Peyer's patch (tissue), 4 donors: ENCODE data around the gene COMMD7. TPM values are rescaled to one million over a fixed set of nuclear protein-coding genes. Genes with fewer than 3 reads are reported as not detected.

ENCODE experiments used
- DNase-seq, 3 donors: peaks; one replicate each; pipeline ENCODE4 v3.0.0-alpha.2; 2017 to 2019
- H3K27ac ChIP-seq, 4 donors: fragments of 200-600 bp; sonication (generic); one replicate each; pipeline ENCODE4 v1.5.1; 2016 to 2019
- H3K27me3 ChIP-seq, 2 donors: fragments of 200-600 bp; sonication (generic); one replicate each; pipeline ENCODE4 v1.5.1; 2019
- H3K36me3 ChIP-seq, 3 donors: fragments of 200-600 bp; sonication (generic); one replicate each; pipeline ENCODE4 v1.5.1; 2016 to 2019
- H3K4me1 ChIP-seq, 4 donors: fragments of 200-600 bp; sonication (generic); one replicate each; pipeline ENCODE4 v1.5.1; 2016 to 2019
- H3K4me3 ChIP-seq, 4 donors: fragments of 200-600 bp; sonication (generic); 1 replicate in 3 of 4; 2 replicates in 1 of 4; pipeline ENCODE4 v1.5.1; 2016 to 2019; ENCODE audit warnings: mild to moderate bottlenecking in 1 of 4
- H3K9me3 ChIP-seq, 4 donors: fragments of 200-600 bp; sonication (generic); one replicate each; pipeline ENCODE4 v1.5.1; 2016 to 2019; ENCODE audit warnings: mild to moderate bottlenecking in 1 of 4
- POLR2A ChIP-seq, 2 donors: fragments of 450-650 bp; IDR thresholded peaks; one replicate each; pipeline ENCODE4 v1.5.1; 2017; ENCODE audit warnings: antibody characterized with exemption in 2 of 2, mild to moderate bottlenecking in 2 of 2, moderate library complexity in 2 of 2
- total RNA-seq, 4 donors: library from RNA; depleted of rRNA; stranded (reverse); fragments of >200 nt; gene quantifications; one replicate each; pipeline ENCODE4 v1.1.0, GENCODE V29; 2016
- TF ChIP-seq, protein P1 (sequence below), 6 experiments: fragments of 450-650 bp in 4 of 6; fragments of 200-600 bp in 2 of 6; sonication (generic) in 1 of 6; IDR thresholded peaks; one replicate each; pipeline ENCODE4 v1.5.1; 2017 to 2019; ENCODE audit warnings: antibody characterized with exemption in 6 of 6, mild to moderate bottlenecking in 3 of 6, moderate library complexity in 1 of 6

Gene COMMD7
- total RNA-seq, 4 donors from 2014 or later: 7.9 to 16.3 (median 10.5) TPM

- no peak for DNase-seq
- Histone ChIP-seq H3K36me3 (no peaks in the 10 kb centered on the region), H3K27me3 (no peaks in the 10 kb centered on the region), H3K9me3 (no peaks in the 10 kb centered on the region), H3K4me1 (no peaks in the 10 kb centered on the region), H3K4me3 (no peak overlapping the region), H3K27ac (no peak overlapping the region)
- TF ChIP-seq POLR2A (IDR thresholded peaks at IDR 0.05): no peak
- TF ChIP-seq, protein P1, sequence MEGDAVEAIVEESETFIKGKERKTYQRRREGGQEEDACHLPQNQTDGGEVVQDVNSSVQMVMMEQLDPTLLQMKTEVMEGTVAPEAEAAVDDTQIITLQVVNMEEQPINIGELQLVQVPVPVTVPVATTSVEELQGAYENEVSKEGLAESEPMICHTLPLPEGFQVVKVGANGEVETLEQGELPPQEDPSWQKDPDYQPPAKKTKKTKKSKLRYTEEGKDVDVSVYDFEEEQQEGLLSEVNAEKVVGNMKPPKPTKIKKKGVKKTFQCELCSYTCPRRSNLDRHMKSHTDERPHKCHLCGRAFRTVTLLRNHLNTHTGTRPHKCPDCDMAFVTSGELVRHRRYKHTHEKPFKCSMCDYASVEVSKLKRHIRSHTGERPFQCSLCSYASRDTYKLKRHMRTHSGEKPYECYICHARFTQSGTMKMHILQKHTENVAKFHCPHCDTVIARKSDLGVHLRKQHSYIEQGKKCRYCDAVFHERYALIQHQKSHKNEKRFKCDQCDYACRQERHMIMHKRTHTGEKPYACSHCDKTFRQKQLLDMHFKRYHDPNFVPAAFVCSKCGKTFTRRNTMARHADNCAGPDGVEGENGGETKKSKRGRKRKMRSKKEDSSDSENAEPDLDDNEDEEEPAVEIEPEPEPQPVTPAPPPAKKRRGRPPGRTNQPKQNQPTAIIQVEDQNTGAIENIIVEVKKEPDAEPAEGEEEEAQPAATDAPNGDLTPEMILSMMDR (IDR thresholded peaks at IDR 0.05): no peak
Measured at GRCh38 chr20:32787168-32787567, 43.9 kb upstream of the COMMD7 start.

DNA sequence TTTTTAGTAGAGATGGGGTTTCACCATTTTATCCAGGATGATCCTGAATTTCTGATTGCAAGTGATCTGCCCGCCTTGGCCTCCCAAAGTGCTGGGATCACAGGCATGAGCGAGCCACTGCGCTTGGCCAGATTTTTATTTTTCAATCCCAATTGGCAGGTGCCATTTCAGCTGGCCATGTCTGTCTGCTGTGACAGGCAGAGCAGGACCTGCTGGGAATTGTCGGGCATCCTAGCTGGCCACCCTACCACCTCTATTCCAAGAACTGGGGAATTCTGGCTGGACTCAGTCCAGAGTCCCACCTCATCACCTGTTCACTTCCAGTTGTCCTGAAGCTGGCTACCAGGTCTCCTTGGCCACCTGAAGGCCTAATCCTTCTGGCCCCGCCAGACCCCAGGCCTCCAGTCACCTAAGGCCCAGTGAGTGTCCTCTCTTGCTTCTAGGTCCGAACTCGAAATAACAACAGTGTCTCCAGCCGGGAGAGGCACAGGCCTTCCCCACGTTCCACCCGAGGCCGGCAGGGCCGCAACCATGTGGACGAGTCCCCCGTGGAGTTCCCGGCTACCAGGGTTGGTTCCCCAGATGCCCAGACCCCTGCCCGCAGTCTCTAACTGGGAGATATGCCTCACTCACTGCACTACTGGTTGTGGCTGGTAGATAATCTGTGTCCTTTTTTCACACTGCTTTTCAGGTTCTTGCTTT is 42.9 kb upstream of the COMMD7 start:
- H3K27ac ChIP-seq: no peak overlapping the region
- TF ChIP-seq, protein P1 (IDR thresholded peaks at IDR 0.05): no peak
- no peak for TF ChIP-seq POLR2A (IDR thresholded peaks at IDR 0.05)
- H3K27me3 ChIP-seq: no peaks in the 10 kb centered on the region

GRCh38 chr20:32784369-32785080 is 41.3 kb upstream of the COMMD7 start:
- no peak for DNase-seq

More for the DNA sequence above, 42.9 kb upstream of the COMMD7 start:
- no peak for DNase-seq
- no peaks in the 10 kb centered on the region for H3K4me1 ChIP-seq
- H3K4me3 ChIP-seq: no peak overlapping the region
- no peaks in the 10 kb centered on the region for H3K36me3 ChIP-seq
- no peaks in the 10 kb centered on the region for H3K9me3 ChIP-seq

DNA sequence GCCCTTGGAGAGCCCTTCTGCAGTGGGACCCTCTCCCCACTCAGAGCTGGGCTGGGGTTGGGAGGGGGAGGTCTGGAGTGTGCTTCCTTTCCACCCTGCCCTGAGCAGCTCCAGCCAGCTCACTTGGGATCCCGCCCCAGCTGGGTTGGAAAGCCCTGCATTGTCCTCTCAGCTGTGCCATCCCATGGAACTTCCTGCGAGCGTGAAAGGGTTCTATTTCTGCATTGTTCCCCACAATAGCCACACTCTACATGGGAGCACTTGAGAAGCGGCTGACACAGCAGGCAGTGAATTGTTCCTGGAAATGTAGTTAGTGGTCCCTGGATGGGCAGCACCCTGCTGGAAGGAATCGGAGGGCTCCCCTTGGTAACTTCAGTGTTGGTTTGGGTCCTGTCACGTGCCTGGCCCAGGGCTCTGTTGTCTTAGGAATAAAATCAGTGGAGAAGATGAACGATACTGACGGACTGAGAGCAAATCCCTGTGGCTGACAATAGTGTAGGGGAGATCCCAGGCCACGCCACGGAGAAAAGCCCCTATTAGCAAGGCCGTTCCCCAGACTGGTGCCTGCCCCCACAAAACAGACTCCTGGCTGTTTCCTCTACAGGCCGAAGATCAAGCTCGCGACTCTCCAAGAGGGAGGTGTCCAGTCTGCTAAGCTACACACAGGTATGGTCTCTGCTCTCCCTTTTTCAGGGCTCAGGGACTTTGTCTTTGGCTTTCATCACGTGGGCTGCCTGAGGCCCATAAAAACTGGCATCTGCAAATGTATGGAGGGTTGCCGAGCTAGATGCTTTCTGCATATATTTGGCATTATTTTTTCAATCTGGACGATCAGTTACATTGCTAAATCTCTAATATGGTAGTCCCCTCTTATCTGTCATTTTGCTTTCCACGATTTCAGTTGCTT is 37.7 kb upstream of the COMMD7 start:
- Histone ChIP-seq H3K27me3 (no peaks in the 10 kb centered on the region), H3K27ac (no peak overlapping the region), H3K9me3 (no peaks in the 10 kb centered on the region), H3K36me3 (no peaks in the 10 kb centered on the region), H3K4me3 (no peak overlapping the region), H3K4me1 (no peaks in the 10 kb centered on the region)
- no peak for DNase-seq
- TF ChIP-seq, protein P1 (IDR thresholded peaks at IDR 0.05): no peak
- TF ChIP-seq POLR2A (IDR thresholded peaks at IDR 0.05): no peak

More at GRCh38 chr20:32784369-32785080, 41.3 kb upstream of the COMMD7 start:
- Histone ChIP-seq H3K4me1 (no peaks in the 10 kb centered on the region), H3K27ac (no peak overlapping the region), H3K27me3 (no peaks in the 10 kb centered on the region), H3K36me3 (no peaks in the 10 kb centered on the region), H3K4me3 (no peak overlapping the region), H3K9me3 (no peaks in the 10 kb centered on the region)
- TF ChIP-seq, protein P1 (IDR thresholded peaks at IDR 0.05): no peak
- no peak for TF ChIP-seq POLR2A (IDR thresholded peaks at IDR 0.05)

GRCh38 chr20:32780278-32780677 is 37.0 kb upstream of the COMMD7 start:
- Histone ChIP-seq H3K9me3 (no peaks in the 10 kb centered on the region), H3K27ac (no peak overlapping the region), H3K4me3 (no peak overlapping the region), H3K4me1 (no peaks in the 10 kb centered on the region), H3K27me3 (no peaks in the 10 kb centered on the region), H3K36me3 (no peaks in the 10 kb centered on the region)
- TF ChIP-seq POLR2A (IDR thresholded peaks at IDR 0.05): no peak
- TF ChIP-seq, protein P1 (IDR thresholded peaks at IDR 0.05): no peak
- no peak for DNase-seq
